Activated B cell treated with CpG ODN at 0.5 μM for 24 hours (primary cell): ENCODE results near the gene LRCH1. TPM values are rescaled to one million over a fixed set of nuclear protein-coding genes. Genes with fewer than 3 reads are reported as not detected.
"Not testable (repeated sequence)": the region's sequence is repeated elsewhere in the genome, so short reads cannot be mapped to it uniquely, and the experiment has no call there.

Experiments used
- ATAC-seq: fragments of 200-7000 bp; cut with Tn5 transposase; one replicate; pipeline ENCODE4 v1.10.0; 2021; ENCODE audit warnings: low read depth, mild to moderate bottlenecking, moderate library complexity
- CTCF ChIA-PET: fragments of 350-600 bp; sonication (Branson Sonifier 250); formaldehyde crosslinking; loops from one replicate; lab custom pipeline; 2021; ENCODE audit warnings: antibody characterized with exemption; lab: Charles Lee
- POLR2A ChIA-PET: fragments of 350-600 bp; sonication (Branson Sonifier 250); formaldehyde crosslinking; loops from one replicate; lab custom pipeline; 2021; ENCODE audit warnings: antibody characterized with exemption; lab: Charles Lee
- DNase-seq: peaks from one replicate; pipeline ENCODE4 v3.0.0; 2022
- H3K27ac Mint-ChIP-seq: one replicate; pipeline ENCODE4 v1.8.0; 2020; ENCODE audit warnings: mixed read lengths
- H3K27me3 Mint-ChIP-seq: one replicate; pipeline ENCODE4 v1.8.0; 2021; ENCODE audit warnings: mixed read lengths
- H3K36me3 Mint-ChIP-seq: one replicate; pipeline ENCODE4 v1.8.0; 2021; ENCODE audit warnings: low read depth, mixed read lengths
- H3K4me1 Mint-ChIP-seq: one replicate; pipeline ENCODE4 v1.8.0; 2021; ENCODE audit warnings: mixed read lengths
- H3K4me3 Mint-ChIP-seq: one replicate; pipeline ENCODE4 v1.8.0; 2020; ENCODE audit warnings: mild to moderate bottlenecking, mixed read lengths
- H3K9me3 Mint-ChIP-seq: one replicate; pipeline ENCODE4 v1.8.0; 2020; ENCODE audit warnings: mixed read lengths
- CTCF ChIP-seq: fragments of 200-600 bp; IDR thresholded peaks from one replicate; pipeline ENCODE4 v1.8.0; 2022; ENCODE audit warnings: antibody characterized with exemption, mild to moderate bottlenecking
- intact Hi-C: fragments of 100-400 bp; cut with micrococcal nuclease; formaldehyde crosslinking; loops from one replicate; pipeline ENCODE4 v1.15.1; 2024
- total RNA-seq: library from RNA; stranded (reverse); gene quantifications from 2 replicates; pipeline ENCODE4 v1.2.3, GENCODE V29; 2022

Gene LRCH1
- total RNA-seq, 1 donor from 2014 or later, result 46.3 TPM

GRCh38 chr13:46515803-46516202, 37.2 kb upstream of the LRCH1 start:
- POLR2A ChIA-PET, result no interaction called here
- intact Hi-C loops, result no loop called here
- no peak for TF ChIP-seq CTCF
- DNase-seq (no peak), ATAC-seq (no peak)
- Mint-ChIP-seq H3K4me1 (no peaks in the 10 kb centered on the region), H3K27ac (no peak overlapping the region), H3K4me3 (no peak overlapping the region), H3K9me3 (no peaks in the 10 kb centered on the region), H3K27me3 (peaks cover 7% of the 10 kb centered on the region), H3K36me3 (no peaks in the 10 kb centered on the region)
- CTCF ChIA-PET, result no interaction called here

DNA sequence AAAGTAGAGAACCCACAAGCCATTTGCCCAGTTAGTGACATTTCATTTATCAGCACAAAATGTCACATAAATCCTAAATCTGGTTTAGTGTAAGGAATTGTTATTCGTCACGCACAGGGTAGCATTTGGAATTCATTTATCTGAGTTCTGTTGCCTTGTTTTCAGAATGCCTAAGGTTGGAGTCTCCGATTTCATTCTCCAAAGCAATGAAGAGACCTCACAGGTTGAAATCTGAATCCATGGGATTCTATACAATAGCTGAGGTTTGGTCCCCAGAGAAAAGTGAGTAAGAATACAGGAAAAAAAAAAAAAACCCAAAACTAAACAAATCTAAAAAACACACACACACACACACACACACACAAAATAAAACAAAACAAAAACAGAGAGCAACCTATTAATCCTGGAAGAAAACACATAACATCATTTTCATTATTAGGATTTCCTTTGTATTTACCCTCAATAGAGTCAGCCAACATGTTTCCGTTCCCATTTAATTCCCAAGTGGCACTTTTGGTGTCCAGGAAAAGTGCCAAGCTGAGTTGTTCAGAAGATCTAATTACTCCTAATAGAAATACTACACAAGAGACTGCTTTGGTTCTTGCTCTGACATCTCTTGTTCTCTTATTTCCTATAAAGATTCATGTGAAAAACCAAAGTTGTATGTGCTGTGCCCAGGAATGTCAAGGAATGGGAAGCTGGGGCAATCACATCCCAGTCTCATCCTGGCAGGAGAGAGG, 36.2 kb upstream of the LRCH1 start:
- TF ChIP-seq CTCF, result no peak
- Mint-ChIP-seq H3K4me1 (no peaks in the 10 kb centered on the region), H3K27ac (no peak overlapping the region), H3K9me3 (peaks cover 5% of the 10 kb centered on the region), H3K36me3 (no peaks in the 10 kb centered on the region), H3K4me3 (no peak overlapping the region), H3K27me3 (peaks cover 9% of the 10 kb centered on the region)
- DNase-seq (no peak), ATAC-seq (no peak)
- POLR2A ChIA-PET, result interaction anchor here (0.6 kb wide), 1 partner anchor 21 kb away, joined by 3 read pairs; no protein-coding TSS in a partner anchor
- intact Hi-C loops, result no loop called here
- CTCF ChIA-PET, result no interaction called here

DNA sequence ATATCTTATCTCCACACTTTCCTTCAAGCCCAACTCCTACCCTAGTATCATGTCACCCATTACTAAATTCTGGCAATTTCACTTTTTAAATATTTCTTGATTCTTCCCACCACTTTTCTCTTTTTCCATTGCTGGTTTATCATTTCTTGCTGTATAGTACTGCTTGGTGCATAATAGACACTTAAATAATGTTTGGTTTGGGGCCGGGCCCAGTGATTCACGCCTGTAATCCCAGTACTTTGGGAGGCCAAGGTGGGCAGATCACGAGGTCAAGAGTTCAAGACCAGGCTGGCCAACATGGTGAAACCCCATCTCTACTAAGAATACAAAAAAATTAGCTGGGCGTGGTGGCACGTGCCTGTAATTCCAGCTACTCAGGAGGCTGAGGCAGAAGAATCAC, 35.2 kb upstream of the LRCH1 start:
- DNase-seq, POLR2A ChIA-PET, H3K4me3 Mint-ChIP-seq, CTCF ChIA-PET, ATAC-seq, intact Hi-C loops, H3K36me3 Mint-ChIP-seq, H3K9me3 Mint-ChIP-seq, H3K4me1 Mint-ChIP-seq, H3K27ac Mint-ChIP-seq, H3K27me3 Mint-ChIP-seq: not testable (repeated sequence)

- no peak for TF ChIP-seq CTCF
- ChIA-PET POLR2A (no interaction called here), CTCF (no interaction called here)
- no peak for ATAC-seq
- Mint-ChIP-seq H3K9me3 (peaks cover 5% of the 10 kb centered on the region), H3K4me3 (no peak overlapping the region), H3K27ac (no peak overlapping the region), H3K36me3 (no peaks in the 10 kb centered on the region), H3K27me3 (peaks cover 9% of the 10 kb centered on the region), H3K4me1 (no peaks in the 10 kb centered on the region)
- no peak for DNase-seq
- intact Hi-C loops, result no loop called here
These were observed 33.8 kb upstream of the LRCH1 start for GRCh38 chr13:46519182-46519581.

- CTCF ChIA-PET, result interaction anchor here (1.4 kb wide), 1 partner anchor 32 kb away, joined by 3 read pairs; no protein-coding TSS in a partner anchor
- no peak for TF ChIP-seq CTCF
- no peak for DNase-seq
- POLR2A ChIA-PET, result no interaction called here
- Mint-ChIP-seq H3K9me3 (peaks cover 5% of the 10 kb centered on the region), H3K4me1 (no peaks in the 10 kb centered on the region), H3K27ac (no peak overlapping the region), H3K4me3 (no peak overlapping the region), H3K36me3 (no peaks in the 10 kb centered on the region), H3K27me3 (peaks cover 9% of the 10 kb centered on the region)
- intact Hi-C loops, result no loop called here
- ATAC-seq, result no peak
These were observed 32.8 kb upstream of the LRCH1 start for GRCh38 chr13:46520166-46520565.
